Umbilical cord (tissue), 2 donors: Measurements from ENCODE around the gene GNMT. TPM values are rescaled to one million over a fixed set of nuclear protein-coding genes. Genes with fewer than 3 reads are reported as not detected.
"Not testable (repeated sequence)": the region's sequence is repeated elsewhere in the genome, so short reads cannot be mapped to it uniquely, and the experiment has no call there.

Experiments used
- DNase-seq: peaks from one replicate; pipeline ENCODE4 v3.0.0-alpha.2; 2015; ENCODE audit warnings: low spot score
- total RNA-seq: library from RNA; depleted of rRNA; stranded (reverse); fragments of >200 nt; gene quantifications from one replicate; pipeline ENCODE4 v1.2.3, GENCODE V29; 2014; ENCODE audit warnings: low replicate concordance; ENCODE audit not compliant: insufficient read depth

The GNMT gene
- total RNA-seq, 1 donor from 2014 or later = not detected

DNA sequence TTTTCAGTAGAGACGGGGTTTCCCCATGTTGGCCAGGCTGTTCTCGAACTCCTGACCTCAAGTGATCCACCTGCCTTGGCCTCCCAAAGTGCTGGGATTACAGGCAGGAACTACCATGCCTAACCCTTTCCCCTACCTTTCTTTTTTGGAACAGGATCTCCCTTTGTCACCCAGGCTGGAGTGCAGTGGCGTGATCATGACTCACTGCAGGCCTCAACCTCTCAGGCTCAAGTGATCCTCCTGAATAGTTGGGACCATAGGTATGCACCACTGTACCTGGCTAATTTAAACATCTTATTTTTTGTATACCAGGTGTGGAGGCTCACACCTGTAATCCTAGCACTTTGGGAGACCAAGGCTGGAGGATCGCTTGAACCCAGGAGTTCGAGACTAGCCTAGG is 19.2 kb upstream of the GNMT start:
- not testable (repeated sequence) for DNase-seq

DNA sequence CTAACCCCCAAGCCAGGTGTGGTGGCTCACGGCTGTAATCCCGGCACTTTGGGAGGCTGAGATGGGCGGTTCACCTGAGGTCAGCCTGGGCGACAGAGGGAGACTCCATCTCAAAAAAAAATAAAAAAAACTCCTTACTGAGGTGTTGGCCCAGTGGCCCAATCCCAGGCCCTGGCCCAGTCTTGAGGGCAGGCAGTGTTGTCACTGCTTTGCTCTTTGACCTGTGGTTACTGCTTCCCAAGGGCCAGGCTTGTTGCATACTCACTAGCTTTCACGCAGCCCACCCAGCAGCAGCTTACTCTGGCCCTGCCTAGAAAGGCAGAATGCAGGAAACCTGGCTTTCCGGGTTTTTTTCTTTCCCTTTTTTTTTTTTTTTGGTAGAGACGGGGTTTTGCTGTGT is 18.1 kb upstream of the GNMT start:
- DNase-seq = no peak

DNA sequence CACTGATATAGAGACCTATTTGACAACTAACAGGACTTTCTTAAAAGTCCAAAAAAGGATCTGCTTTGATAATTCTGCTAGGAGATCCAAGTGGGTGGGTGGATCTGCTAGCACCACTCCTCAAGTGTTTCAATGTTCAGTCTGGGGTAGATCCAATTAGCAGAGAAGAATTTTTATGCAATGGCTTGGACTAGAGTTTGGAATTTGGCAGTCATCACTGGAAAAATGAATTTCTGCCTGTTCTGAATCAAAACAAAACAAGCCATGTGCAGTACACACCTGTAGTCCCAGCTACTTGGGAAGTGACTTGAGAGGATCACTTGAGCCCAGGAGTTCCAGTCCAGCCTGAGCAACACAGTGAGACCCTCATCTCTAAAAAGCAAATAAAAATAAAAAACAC is 12.6 kb upstream of the GNMT start:
- no peak for DNase-seq

DNA sequence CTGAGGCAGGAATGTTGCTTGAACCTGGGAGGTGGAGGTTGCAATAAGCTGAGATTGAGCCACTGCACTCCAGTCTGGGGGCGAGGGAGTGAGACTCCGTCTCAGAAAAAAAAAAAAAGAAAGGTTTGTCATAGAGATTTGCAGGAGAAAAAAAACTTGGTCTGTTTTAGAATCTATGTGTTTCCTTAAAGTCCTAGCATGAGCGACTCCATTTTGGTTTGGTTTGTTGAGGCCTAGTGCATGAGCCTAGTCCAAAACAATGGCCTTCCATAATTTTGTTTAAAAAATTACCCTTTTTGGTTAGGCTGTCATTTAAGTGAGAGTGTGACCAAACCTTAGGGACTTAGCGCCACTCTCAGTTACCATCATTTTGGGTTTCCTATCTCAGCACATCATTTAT is 8.2 kb upstream of the GNMT start:
- DNase-seq = no peak

DNA sequence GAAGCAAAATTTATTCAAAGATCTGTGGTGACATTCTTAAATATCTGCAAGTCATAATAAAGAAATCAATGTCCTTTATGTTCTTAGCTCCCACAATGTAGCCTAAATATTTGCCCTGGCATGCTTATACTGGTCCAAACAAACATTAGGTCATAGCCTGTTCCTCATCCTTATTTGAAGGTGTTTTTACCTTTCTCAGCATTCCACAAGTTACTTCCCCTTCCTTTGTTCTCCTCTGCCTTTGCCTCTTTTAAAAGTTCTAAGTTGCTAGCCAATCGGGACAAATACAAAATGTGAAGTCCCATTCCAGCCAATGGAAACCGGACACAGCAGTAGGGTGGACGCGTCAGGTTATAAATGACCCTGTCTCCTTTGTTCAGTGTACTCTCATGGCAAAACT is 6.1 kb upstream of the GNMT start:
- not testable (repeated sequence) for DNase-seq

DNA sequence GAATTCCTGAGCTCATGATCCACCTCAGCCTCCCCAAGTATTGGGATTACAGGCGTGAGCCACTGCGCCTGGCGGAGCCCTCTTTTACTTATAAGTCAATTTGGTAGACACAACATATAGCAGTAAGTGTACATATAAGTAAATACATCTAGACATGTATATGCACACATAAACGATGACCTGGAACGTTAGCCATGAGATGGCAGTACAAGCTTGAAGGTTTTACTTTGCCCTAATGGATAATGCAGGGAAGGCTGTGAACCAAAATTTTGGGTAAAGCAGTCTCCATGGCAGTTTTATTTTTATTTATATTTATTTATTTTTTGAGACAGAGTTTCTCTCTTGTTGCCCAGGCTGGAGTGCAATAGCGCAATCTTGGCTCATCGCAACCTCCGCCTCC is 2.4 kb upstream of the GNMT start:
- DNase-seq = no peak

DNA sequence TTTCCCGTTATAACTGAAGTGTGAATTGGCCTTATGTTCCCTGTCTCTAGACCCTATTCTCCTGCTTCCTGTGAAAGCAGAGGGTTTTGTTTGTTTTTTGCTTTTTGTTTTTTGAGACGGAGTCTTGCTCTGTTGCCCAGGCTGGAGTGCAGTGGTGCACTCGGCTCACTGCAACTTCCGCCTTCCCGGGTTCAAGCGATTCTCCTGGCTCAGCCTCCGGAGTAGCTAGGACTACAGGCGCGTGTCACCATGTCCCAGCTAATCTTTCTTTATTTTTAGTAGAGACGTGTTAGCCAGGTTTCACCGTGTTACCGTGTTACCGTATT is 674 bp upstream of the GNMT start:
- DNase-seq = no peak

DNA sequence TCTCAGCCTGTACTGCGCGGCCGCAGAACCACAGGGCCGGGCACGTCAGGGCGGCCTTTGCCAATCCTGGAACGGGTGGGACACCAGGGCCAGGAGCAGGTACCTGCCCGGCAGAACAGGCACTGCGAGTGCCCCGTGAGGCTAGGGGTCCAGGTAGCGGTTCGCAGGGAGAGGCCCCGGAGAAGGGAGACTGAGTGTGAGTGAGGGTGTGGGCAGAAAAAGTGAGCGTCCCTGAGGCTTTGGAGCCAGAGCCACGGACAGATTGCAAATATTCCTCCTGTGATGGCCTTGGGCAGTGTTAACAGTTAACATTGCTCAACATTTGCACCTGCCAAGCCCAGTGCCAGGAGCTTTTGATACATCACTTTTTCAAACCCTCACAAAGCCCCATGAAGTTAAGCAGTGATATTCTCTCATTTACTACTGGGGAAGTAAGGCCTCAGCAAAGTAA is 491 bp downstream of the GNMT start:
- no peak for DNase-seq

DNA sequence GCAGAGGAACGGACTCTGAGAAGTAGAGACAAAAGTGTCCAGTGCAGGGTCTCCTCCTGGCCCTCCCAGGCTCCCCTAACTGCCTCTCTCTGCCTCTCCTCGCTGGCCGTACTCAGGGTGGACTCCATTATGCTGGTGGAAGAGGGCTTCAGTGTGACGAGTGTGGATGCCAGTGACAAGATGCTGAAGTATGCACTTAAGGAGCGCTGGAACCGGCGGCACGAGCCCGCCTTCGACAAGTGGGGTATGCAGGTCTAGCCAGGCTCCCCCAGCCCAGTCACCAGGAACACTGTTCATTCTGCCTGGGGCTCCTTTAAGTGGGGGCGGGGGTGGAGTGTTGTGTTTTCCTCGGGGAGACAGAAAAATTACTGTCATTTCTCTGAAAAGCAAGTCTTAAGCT is 1.5 kb downstream of the GNMT start:
- DNase-seq = no peak

DNA sequence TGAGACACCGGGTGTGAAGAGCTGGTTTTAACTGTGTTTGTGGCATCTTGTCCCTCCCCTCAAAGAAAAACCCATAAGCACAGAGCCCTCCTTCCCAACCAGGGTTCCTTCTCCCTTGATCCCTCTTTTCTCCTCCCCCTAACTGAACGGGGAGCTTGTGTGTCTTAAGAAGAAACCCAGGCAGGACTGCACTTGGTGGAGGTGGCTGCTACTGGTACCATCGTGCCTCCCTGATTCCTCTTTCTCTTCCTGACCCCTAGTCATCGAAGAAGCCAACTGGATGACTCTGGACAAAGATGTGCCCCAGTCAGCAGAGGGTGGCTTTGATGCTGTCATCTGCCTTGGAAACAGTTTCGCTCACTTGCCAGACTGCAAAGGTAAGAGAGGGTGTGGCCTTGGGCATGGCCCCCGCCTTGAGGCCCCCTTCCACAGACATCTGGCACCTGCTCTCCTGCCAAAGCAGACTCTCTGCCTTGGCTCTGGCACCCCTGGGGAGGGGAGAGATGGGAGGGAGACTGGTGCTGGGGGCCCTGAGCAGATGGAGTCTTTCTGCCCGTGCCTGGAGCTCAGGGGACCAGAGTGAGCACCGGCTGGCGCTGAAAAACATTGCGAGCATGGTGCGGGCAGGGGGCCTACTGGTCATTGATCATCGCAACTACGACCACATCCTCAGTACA is 2.1 kb downstream of the GNMT start:
- DNase-seq = no peak

DNA sequence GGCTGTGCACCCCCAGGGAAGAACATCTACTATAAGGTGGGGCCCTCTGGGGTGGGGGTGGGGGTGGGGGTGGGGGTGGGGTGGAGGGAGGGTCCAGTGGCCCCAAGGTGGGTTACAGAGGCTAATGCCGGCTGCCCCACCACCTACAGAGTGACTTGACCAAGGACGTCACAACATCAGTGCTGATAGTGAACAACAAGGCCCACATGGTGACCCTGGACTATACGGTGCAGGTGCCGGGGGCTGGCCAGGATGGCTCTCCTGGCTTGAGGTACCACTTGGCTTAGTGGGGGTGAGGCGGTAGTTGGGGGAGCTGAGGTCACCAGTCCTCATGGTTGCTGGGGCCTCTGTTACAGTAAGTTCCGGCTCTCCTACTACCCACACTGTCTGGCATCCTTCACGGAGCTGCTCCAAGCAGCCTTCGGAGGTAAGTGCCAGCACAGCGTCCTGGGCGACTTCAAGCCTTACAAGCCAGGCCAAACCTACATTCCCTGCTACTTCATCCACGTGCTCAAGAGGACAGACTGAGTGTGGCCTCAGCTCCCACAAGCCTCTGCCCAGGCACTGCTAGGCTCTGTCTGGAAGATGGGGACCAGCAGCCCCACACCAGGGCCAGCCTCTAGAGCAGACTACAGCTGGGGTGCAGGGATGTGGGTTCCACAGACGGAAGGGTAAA is 2.8 kb downstream of the GNMT start:
- DNase-seq = no peak

DNA sequence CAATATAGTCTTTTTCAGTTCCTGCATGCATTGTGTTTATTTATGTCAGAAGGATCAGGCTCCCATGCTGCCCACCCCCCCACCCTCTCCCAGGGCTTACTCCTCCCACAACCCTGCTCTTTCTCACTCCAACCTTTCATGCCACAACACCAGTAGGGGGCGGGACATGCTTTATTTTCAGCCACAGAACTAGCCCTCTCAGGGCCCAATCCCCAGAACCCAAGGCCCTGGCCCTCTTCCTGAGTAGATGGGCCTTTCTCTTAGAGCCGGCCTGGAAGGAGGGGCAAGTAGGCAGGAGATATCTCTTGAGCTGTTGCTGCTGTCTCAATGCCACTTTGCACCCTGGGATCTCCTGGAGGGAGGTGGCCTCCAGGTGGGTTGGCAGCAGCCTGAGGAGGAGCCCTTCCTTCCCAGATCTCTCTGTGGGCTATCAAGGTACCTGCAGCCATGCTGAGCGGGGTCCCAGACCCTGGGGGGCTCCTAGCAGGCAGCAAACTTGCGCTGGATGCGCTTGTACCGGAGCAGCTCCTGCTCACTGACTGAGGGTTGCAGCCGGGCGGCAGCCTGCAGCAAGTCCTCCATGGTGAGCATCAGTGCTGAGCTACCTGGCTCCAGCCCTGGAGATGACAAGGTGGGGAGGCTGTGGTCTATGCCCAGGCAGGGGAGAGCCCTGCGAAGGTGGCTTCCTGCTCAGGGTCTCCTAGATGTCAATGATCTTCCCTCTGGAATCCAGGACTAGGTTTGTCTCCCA is 3.5 kb downstream of the GNMT start:
- DNase-seq = no peak

DNA sequence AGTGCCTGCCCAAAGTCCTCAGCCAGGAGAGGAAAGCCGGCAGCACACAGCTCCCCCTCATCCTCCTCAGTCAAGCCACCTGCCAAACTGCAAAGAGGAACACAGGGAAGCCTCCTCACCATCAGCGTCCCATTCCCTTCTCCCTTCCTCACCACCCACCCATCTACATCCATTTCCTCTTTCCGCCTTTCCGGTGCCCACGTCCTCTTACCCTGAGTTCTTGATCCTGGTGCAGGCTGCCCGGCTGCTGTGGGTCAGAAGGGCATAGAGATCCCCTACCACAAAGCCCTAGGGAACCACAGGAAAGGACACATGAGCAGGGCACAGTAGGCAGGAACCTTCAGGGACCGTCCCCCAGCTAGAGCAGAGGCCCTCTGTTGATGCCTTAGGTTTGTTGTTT is 6.0 kb downstream of the GNMT start:
- DNase-seq = no peak

DNA sequence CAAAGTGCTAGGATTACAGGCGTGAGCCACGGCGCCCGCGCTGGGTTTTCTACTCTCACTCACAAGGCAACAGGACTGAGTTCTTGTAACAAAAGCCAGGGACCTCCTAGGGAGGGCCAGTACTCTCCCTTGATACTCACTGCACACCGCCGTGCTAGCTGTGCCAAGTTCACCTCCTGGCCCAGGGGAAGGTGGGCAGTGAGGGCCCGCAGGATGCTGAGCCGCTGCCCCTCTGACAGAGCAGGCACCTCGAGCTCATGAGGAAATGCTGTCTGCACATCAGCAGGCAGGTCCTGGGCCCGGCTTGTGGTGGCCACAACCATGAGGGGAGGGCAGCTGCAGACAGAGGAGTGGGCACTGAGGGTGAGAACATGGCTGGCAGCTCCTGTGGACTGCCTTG is 6.7 kb downstream of the GNMT start:
- DNase-seq = no peak

DNA sequence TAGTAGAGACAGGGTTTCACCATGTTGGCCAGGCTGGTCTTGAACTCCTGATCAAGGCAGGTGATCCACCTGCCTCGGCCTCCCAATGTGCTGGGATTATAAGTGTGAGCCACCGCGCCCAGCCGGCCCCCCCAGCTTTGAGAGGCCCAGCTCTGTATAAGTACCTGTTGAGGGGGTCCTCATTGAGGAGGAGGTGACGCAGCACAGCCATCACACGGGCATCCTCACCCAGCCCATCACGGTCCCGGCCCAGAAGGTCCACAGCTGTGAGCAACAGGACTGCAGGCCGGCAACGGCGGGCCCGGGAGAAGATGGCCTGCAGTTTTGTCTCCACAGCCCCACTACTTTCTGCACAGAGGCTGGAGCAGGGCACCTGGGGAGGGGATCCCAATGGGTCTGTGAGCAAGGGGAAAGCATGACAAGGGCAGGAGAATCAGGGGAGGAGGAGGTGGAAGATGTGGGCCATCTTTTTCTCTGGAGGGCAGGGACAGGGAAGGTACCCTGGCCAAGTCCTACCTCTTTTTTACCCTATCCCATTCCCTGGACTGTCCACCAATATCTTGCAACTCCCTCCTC is 7.7 kb downstream of the GNMT start:
- DNase-seq = no peak

DNA sequence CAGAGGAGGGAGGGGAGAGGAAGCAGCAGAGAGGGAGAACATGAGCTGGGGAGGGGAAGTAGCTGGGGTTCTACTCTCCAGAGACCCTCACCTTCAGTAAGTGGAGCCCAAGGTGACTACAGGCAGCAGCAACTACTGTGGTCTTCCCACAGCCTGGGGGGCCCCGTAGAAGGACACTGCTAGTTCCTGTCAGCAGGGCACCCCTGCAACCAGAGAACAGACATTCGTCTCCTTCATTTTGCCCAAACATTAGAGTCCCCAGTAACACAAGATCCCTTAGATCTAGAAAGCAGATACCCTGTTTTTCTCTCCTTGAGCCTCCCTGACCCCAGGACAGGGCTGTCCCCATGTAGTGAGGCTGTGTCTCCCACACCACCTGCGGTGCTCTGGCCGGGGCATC is 8.2 kb downstream of the GNMT start:
- no peak for DNase-seq

DNA sequence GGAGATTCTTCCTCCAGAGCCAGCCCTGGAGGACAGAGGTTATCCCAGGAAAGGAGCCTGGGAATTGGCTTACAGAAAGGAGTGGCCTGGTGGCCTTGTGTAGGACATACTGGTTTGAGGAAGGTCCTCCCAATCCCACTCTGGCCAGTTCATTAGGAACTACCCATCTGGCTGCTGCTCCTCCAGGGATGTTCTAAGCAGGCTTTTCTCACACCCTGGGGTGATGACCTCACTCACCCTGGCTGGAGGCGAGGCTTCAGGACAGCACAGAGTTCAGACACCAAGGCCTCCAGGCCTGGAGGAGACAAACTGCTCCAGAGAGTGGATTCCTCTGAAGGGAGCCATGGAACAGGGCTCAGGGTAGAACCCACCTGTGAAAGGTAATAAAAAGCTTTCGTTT is 8.9 kb downstream of the GNMT start:
- DNase-seq = no peak

DNA sequence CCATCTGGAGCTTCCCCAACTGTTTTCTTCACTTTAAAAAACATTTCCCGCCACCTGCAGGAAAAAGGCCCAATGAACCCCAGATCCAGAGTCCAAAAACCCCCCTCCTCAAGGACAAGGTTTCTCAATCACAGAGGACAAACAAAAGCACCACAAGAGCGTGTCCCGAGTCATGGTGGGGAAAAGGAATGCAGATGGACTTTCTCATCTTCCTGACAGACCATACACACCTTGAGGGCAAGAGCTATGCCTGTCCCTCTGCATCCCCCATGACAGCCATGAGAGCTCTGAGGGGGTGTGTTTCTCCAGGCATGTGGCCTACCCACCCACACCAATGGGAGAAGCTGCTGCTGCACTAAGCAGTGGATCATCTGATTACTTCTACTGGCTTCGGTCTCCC is 9.4 kb downstream of the GNMT start:
- no peak for DNase-seq

DNA sequence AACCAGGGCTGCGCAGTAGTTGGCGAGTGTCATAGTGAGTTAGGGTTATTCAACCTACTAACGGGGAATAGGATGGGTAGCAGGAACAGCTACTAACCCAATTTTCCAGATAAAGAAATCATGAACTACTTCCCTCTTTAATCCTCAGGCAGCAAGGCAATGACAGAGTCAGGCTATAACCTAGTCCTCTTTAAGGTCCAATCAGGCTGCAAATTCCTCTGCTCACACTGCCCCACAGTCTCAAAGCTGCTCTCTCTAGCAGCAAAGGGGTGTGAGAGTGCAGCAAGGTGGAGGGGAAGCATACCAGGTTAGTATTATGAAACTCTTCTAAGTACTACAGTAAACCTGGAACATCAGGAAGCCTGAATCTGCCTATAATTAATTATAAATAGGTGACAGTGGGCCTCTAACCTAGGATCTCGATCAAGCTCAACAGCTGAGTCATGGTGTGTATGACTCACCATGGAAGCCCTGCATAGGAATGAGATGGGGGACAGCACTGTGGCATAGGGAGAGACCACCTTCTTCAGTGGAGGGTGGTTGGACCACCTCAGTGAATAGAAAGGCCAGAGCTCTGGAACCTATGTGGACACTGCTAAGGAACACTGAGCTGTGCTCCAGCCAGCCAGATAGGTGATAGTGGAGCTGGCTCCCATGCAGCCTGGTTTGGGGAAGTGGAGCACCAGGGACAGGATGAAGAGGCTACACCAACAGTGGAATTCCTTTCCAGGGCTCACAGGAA is 10.5 kb downstream of the GNMT start:
- no peak for DNase-seq

DNA sequence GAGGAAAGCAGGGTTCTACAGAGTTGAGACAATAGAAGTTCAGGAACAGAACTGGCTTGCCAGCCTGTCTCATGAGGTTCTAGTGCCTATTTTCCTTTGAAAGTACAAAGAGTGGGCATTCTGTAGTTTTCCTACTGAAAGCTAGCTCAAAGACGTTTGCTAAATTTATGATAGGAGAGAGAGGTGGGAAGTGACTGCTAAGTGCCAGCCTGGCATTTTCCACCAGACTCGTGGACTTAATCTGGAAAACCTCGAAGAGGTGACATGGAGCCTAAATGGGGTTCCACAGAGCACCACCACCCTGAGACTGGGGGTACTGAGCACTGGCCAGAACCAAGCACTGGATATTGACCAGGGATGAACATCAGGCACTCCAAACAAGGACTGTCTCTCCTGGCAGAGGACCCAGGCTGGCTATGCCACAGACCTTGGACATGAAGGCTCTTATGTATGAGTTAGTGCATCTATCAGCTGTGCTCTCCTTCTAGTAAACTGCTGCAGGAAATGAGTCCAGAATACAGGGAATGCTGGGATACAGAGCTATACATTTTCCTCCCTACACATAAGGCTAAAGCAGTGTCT is 11.3 kb downstream of the GNMT start:
- no peak for DNase-seq

DNA sequence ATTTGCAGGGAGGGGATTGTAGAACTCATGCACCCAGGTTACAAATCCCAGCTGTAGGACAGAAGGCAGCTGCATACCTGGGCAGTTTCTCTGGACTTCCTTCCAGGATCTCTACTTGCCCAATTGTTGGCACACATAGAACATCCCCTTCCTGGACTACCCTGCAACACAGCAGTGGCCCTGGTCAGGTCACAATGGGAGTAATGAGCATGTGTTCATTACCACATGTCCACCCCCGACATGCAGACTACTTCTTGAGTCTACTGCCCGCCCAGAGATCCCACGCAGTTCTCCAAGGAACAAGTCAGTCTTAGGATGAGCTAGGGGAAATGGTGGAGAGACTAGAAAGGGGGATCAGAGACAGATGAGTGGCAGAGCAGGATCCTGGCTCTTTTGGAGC is 13.4 kb downstream of the GNMT start:
- DNase-seq = no peak
